Lung microvascular endothelial cell (primary cell): ENCODE measurements around the gene MSMB. TPM values are rescaled to one million over a fixed set of nuclear protein-coding genes. Genes with fewer than 3 reads are reported as not detected.
"Not testable (repeated sequence)": the region's sequence is repeated elsewhere in the genome, so short reads cannot be mapped to it uniquely, and the experiment has no call there.

ENCODE experiments used
- DNase-seq, 2 donors: peaks; one replicate each; pipeline versions ENCODE4 v3.0.0 to v3.0.0-alpha.2; 2010; ENCODE audit warnings: low read depth in 2 of 2
- total RNA-seq: library from RNA; depleted of rRNA; stranded (reverse); fragments of >200 nt; gene quantifications from 2 replicates; pipeline ENCODE4 v1.2.1, GENCODE V29; 2014

MSMB gene
- total RNA-seq, 1 donor from 2014 or later: not detected

- peak in 1 of 2 donors; percentile 47 for DNase-seq
These were observed 39.9 kb downstream of the MSMB start for GRCh38 chr10:46006219-46006618.

DNA sequence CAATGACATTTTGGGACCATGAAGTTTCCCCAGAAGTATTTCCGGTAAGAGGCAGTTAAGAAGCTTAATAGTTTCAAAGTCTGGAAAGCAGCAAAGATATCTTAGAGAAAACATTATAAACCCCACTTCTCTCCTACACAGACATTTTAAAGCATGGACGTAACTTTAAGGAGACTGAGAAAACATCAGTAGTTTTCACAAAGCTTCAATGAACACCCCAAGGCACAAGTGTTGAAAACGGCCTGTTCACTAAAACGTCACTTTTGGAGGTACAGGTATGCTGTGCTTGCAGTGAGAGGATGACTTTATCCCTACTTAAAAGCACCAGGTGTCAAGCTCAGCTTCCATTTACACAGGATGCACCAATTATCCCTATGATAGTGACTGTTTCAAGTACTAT is 40.7 kb downstream of the MSMB start:
- DNase-seq: no peak

DNA sequence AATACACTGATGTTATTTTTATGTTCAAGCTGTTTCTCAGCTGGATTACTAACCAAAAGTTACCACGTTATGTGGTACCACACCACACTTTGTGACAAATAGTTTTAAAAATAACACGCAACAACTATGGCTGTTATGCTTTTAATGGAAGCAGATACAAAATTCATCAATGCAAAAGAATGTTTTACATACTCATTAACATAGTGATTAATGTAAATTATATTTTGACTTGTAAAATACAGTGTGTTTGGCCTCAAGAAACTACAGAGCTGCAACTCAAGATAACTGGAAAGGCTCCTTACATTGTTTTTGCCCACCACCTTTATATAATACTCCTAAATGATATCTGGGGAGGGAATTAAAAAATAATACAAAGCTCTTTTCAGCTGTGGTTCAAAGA is 41.1 kb downstream of the MSMB start:
- DNase-seq: no peak

- no peak for DNase-seq
These were observed 43.0 kb downstream of the MSMB start for GRCh38 chr10:46002916-46003693.

DNA sequence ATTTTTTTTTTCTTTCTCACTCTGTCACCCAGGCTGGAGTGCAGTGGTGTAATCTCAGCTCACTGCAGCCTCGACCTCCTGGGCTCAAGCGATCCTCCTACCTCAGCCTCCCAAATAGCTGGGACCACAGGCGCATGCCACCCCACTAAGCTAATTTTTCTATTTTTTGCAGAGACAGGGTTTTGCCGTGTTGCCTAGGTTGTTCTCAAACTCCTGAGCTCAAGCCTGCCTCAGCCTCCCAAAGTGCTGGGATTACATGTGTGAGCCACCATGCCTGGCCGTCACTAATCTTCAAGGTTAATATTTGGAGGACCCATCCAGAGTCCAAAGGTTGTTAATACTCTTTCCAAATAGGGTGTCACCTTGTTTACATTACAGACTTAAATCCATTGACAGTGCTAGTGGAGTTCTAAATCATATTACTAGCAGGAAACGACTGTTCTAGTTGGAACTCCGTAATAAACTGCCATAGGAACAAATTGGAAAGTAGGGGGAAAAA is 43.8 kb downstream of the MSMB start:
- DNase-seq: not testable (repeated sequence)

- DNase-seq: no peak
These were observed 44.8 kb downstream of the MSMB start for GRCh38 chr10:46001187-46001756.

- no peak for DNase-seq
These were observed 45.5 kb downstream of the MSMB start for GRCh38 chr10:46000538-46000937.

DNA sequence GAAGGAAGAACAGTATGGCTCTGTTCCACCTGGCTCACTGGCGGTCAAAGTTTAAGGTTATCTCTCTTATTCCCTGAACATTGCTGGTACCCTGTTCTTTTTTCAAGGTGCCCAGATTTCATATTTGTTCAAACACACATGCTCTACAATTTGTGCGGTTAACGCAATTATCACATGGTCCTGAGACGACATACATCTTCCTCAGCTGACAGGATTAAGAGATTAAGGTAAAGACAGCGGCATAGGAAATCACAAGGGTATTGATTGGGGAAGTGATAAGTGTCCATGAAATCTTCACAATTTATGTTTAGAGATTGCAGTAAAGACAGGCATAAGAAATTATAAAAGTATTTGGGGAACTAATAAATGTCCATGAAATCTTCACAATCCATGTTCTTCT is 46.1 kb downstream of the MSMB start:
- DNase-seq: not testable (repeated sequence)

DNA sequence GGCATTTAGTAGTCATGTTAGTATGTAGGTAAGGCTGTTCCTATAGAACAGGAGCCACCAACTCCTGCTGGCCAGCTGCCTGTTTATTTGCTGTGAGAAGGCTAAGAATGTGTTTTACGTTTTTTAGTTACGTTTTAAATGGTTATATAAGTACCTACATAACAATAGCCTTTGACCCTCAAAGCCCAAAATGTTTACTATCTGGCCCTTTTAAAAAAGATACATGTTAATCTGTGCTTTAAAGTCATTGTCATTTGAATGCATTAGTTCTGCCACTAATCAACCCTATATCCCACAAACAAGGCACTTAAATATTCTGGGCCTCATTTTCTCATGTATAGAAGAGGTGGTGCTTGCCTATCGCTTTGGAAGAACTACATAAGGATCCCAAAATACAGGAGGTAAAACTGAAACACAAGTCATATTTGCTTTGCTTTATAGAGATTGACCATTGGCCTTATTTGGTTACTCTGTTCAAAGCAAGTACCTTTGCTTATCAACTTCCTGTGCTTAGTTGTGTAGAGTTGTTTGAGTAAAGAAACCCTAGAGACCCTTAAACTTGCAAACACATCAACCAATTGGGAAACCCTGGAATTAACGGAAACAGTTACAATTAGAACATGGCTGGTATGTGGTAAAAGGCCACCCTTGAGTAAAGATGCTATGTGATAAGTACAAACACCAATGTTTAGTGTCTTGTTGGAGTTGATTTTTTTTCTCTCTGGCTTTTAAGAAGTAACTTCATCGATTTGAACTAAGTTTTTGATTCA is 47.9 kb downstream of the MSMB start:
- DNase-seq: no peak

DNA sequence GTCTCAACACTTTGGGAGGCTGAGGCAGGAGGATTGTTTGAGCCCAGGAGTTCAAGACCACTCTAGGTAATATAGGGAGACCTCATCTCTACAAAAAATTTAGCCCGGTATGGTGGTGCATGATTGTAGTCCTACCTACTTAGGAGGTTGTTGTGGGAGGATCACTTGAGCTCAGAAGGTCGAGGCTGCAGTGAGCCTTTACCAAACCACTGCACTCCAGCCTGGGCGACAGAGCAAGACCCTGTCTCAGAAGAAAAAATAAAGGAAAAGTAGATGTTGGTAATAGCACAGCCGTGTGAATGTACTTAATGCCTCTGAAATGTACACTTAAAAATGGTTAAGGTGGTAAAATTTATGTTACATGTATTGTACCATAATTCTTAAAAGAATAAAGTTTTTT is 48.5 kb downstream of the MSMB start:
- DNase-seq: no peak

- DNase-seq: not testable (repeated sequence)
These were observed 60.5 kb downstream of the MSMB start for GRCh38 chr10:45985590-45985989.

DNA sequence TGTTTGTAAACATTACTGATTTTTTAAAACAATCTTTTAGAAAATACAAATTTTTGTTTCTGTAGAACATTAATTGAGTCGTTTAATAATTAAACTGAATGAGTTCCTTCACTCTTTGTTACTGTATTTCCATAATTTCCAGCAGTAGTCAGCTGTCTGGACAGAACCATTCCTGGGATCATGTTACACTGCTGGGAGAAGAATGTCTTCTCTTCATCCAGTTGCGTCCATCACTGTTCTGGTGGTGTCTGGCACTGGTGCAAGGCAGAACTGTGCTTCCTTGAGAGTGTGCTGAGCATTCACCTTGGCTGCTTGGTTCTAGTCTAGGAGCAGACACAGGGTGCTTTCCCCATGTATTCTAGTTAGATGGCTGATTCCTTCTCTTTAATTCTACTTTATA is 61.6 kb downstream of the MSMB start:
- not testable (repeated sequence) for DNase-seq

GRCh38 chr10:45983538-45984186 is 62.4 kb downstream of the MSMB start:
- DNase-seq: peak; percentile 69 to 74

Other genes with a start within 250 kb of the MSMB start
- gene AGAP4, start 198.8 kb downstream of the MSMB start, total RNA-seq: 1.1 and 2.6 TPM in 2 replicates
- 52.4 and 56.0 TPM in 2 replicates for gene TIMM23, start 73.8 kb downstream of the MSMB start, total RNA-seq
- gene NCOA4, start 15.6 kb downstream of the MSMB start, total RNA-seq: 138 and 166 TPM in 2 replicates
- not detected in 2 replicates for gene ANTXRL, start 240.7 kb upstream of the MSMB start, total RNA-seq